Astrocyte (in vitro differentiated cells and primary cell): ENCODE measurements around the gene MIDN. TPM values are rescaled to one million over a fixed set of nuclear protein-coding genes. Genes with fewer than 3 reads are reported as not detected.

ENCODE experiments used
- DNase-seq: peaks from one replicate; pipeline ENCODE4 v3.0.0-alpha.2; 2010; ENCODE audit warnings: low read depth
- FAIRE-seq: peaks from 2 replicates; lab custom pipeline; 2011; peaks lifted over from hg19 to GRCh38; lab: Jason Lieb, UNC
- H2AFZ ChIP-seq: 2 replicates; pipeline ENCODE4 v1.6.0; 2012; ENCODE audit warnings: low read depth, low read length, inconsistent platforms
- H3K27ac ChIP-seq: 2 replicates; pipeline ENCODE4 v1.5.1; 2011; ENCODE audit warnings: low read depth, low read length, inconsistent platforms
- H3K27me3 ChIP-seq: 2 replicates; pipeline ENCODE4 v1.6.0; 2011; ENCODE audit warnings: low read length, inconsistent platforms; ENCODE audit not compliant: insufficient read depth
- H3K36me3 ChIP-seq: 2 replicates; pipeline ENCODE4 v1.5.1; 2011; ENCODE audit warnings: low read length, inconsistent platforms; ENCODE audit not compliant: insufficient read depth
- H3K4me1 ChIP-seq: 2 replicates; pipeline ENCODE4 v1.5.1; 2011; ENCODE audit warnings: low read length, inconsistent platforms; ENCODE audit not compliant: insufficient read depth
- H3K4me2 ChIP-seq: 2 replicates; pipeline ENCODE4 v1.6.0; 2012; ENCODE audit warnings: low read length, inconsistent platforms
- H3K4me3 ChIP-seq: 2 replicates; pipeline ENCODE4 v1.5.1; 2011; ENCODE audit warnings: low read depth, mild to moderate bottlenecking, low read length, inconsistent platforms; ENCODE audit not compliant: insufficient read depth
- H3K79me2 ChIP-seq: 2 replicates; pipeline ENCODE4 v1.6.0; 2012; ENCODE audit warnings: mild to moderate bottlenecking, low read length, inconsistent platforms; ENCODE audit not compliant: insufficient read depth
- H3K9ac ChIP-seq: 2 replicates; pipeline ENCODE4 v1.6.0; 2012; ENCODE audit warnings: mild to moderate bottlenecking, low read length, inconsistent platforms
- H3K9me3 ChIP-seq: 2 replicates; pipeline ENCODE4 v1.5.1; 2012; ENCODE audit warnings: low read depth, mild to moderate bottlenecking, low read length, inconsistent platforms; ENCODE audit not compliant: insufficient read depth
- H4K20me1 ChIP-seq: 2 replicates; pipeline ENCODE4 v1.6.0; 2012; ENCODE audit warnings: low read length, inconsistent platforms; ENCODE audit not compliant: insufficient read depth
- H3K27ac Mint-ChIP-seq: one replicate; pipeline ENCODE4 v1.8.0; 2021; ENCODE audit warnings: mild to moderate bottlenecking, mixed read lengths; ENCODE audit not compliant: unreplicated experiment
- H3K27me3 Mint-ChIP-seq: one replicate; pipeline ENCODE4 v1.8.0; 2021; ENCODE audit warnings: low read depth, mixed read lengths; ENCODE audit not compliant: unreplicated experiment
- H3K36me3 Mint-ChIP-seq: one replicate; pipeline ENCODE4 v1.8.0; 2021; ENCODE audit warnings: low read depth, mixed read lengths; ENCODE audit not compliant: unreplicated experiment
- H3K4me1 Mint-ChIP-seq: one replicate; pipeline ENCODE4 v1.8.0; 2021; ENCODE audit warnings: low read depth, mixed read lengths; ENCODE audit not compliant: unreplicated experiment
- H3K4me3 Mint-ChIP-seq: one replicate; pipeline ENCODE4 v1.8.0; 2021; ENCODE audit warnings: mild to moderate bottlenecking, moderate library complexity, mixed read lengths; ENCODE audit not compliant: unreplicated experiment
- H3K9me3 Mint-ChIP-seq: one replicate; pipeline ENCODE4 v1.8.0; 2021; ENCODE audit warnings: mild to moderate bottlenecking, mixed read lengths; ENCODE audit not compliant: unreplicated experiment
- CTCF ChIP-seq: IDR thresholded peaks from 2 replicates; pipeline ENCODE4 v1.5.1; 2011; ENCODE audit warnings: low read depth, mild to moderate bottlenecking, inconsistent platforms, low read length, moderate library complexity; ENCODE audit not compliant: insufficient read depth
- EZH2 ChIP-seq: IDR thresholded peaks from 2 replicates; pipeline ENCODE4 v1.6.1; 2012; ENCODE audit warnings: mild to moderate bottlenecking, low read length, inconsistent platforms; ENCODE audit not compliant: insufficient read depth
- total RNA-seq: library from RNA; stranded (reverse); gene quantifications from 2 replicates; pipeline ENCODE4 v1.2.1, GENCODE V29; 2021

Gene MIDN
- total RNA-seq, 1 donor from 2014 or later: 141 TPM

- Histone ChIP-seq H3K27me3 (peaks cover 21% of the 10 kb centered on the region), H3K4me1 (peaks cover 2% of the 10 kb centered on the region), H4K20me1 (peaks cover 13% of the 10 kb centered on the region), H2AFZ (no peak overlapping the region), H3K36me3 (no peaks in the 10 kb centered on the region), H3K4me2 (peak overlapping the region; percentile 65), H3K9ac (no peak overlapping the region), H3K27ac (no peak overlapping the region), H3K9me3 (no peaks in the 10 kb centered on the region), H3K79me2 (no peaks in the 10 kb centered on the region), H3K4me3 (no peak overlapping the region)
- Mint-ChIP-seq H3K36me3 (no peaks in the 10 kb centered on the region), H3K27ac (no peak overlapping the region), H3K9me3 (no peaks in the 10 kb centered on the region), H3K4me3 (peak overlapping the region; percentile 81), H3K27me3 (peaks cover 6% of the 10 kb centered on the region), H3K4me1 (no peaks in the 10 kb centered on the region)
- no peak for FAIRE-seq
- no peak for TF ChIP-seq CTCF
- peak; percentile 62 for TF ChIP-seq EZH2
- no peak for DNase-seq
These were observed 38.3 kb downstream of the MIDN start for GRCh38 chr19:1286487-1287353.

GRCh38 chr19:1287354-1288225 lies 39.2 kb downstream of the MIDN start:
- Histone ChIP-seq H2AFZ (no peak overlapping the region), H4K20me1 (peaks cover 19% of the 10 kb centered on the region), H3K4me3 (no peak overlapping the region), H3K9ac (no peak overlapping the region), H3K4me1 (peaks cover 2% of the 10 kb centered on the region), H3K27me3 (peaks cover 21% of the 10 kb centered on the region), H3K27ac (no peak overlapping the region), H3K79me2 (no peaks in the 10 kb centered on the region), H3K36me3 (no peaks in the 10 kb centered on the region), H3K9me3 (no peaks in the 10 kb centered on the region), H3K4me2 (peak overlapping the region; percentile 65)
- H3K4me3 Mint-ChIP-seq: no peak overlapping the region
- peaks cover 10% of the 10 kb centered on the region for H3K27me3 Mint-ChIP-seq
- TF ChIP-seq EZH2 (peak; percentile 13), CTCF (no peak)
- H3K36me3 Mint-ChIP-seq: no peaks in the 10 kb centered on the region
- FAIRE-seq (no peak), DNase-seq (no peak)
- H3K27ac Mint-ChIP-seq: no peak overlapping the region
- H3K4me1 Mint-ChIP-seq: no peaks in the 10 kb centered on the region
- no peaks in the 10 kb centered on the region for H3K9me3 Mint-ChIP-seq
